Activated T-cell treated with anti-CD3 and anti-CD28 coated beads, Interleukin-2, amount 50 U/mL, for 24 hours (primary cell): ENCODE results near the gene PPIL4.
A peak's percentile ranks its signal among the peaks of the same experiment; 100 is the strongest.
"Not testable (repeated sequence)": the region's sequence is repeated elsewhere in the genome, so short reads cannot be mapped to it uniquely, and the experiment has no call there.

Source experiments
- DNase-seq: peaks from one replicate; pipeline ENCODE4 v3.0.0-alpha.2; 2020
- H3K27ac Mint-ChIP-seq: 2 replicates; pipeline ENCODE4 v1.8.0; 2020; ENCODE audit warnings: mild to moderate bottlenecking, mixed read lengths
- H3K27me3 Mint-ChIP-seq: 2 replicates; pipeline ENCODE4 v1.8.0; 2020; ENCODE audit warnings: mixed read lengths
- H3K36me3 Mint-ChIP-seq: 2 replicates; pipeline ENCODE4 v1.8.0; 2020; ENCODE audit warnings: low read depth, mixed read lengths
- H3K4me1 Mint-ChIP-seq: 2 replicates; pipeline ENCODE4 v1.8.0; 2020; ENCODE audit warnings: low read depth, mixed read lengths
- H3K4me3 Mint-ChIP-seq: 2 replicates; pipeline ENCODE4 v1.8.0; 2020; ENCODE audit warnings: mild to moderate bottlenecking, moderate library complexity, mixed read lengths
- H3K9me3 Mint-ChIP-seq: 2 replicates; pipeline ENCODE4 v1.8.0; 2020; ENCODE audit warnings: mixed read lengths

Gene PPIL4

DNA sequence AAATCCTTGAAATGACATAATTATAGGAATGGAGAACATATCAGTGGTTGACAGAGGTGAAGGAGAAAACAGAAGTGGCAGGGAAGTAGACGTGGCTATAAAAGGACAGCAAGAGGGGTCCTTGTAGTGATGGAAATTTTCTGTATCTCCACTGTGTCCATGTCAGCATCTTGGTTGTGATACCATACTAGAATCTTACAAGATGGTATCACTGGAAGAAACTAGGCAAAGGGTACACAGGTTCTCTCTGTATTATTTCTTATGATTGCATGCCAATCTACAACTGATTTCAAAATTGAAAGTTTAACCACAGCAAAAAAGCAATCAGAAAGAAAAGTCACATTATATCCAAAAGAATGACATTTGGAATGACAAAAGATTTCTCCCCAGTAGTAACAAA lies 44.6 kb downstream of the PPIL4 start:
- Mint-ChIP-seq H3K27me3 (no peaks in the 10 kb centered on the region), H3K4me1 (peaks cover 70% of the 10 kb centered on the region), H3K36me3 (peaks cover 45% of the 10 kb centered on the region), H3K27ac (peak overlapping the region; percentile 87), H3K9me3 (no peaks in the 10 kb centered on the region), H3K4me3 (no peak overlapping the region)
- DNase-seq, result no peak

- Mint-ChIP-seq H3K27me3 (no peaks in the 10 kb centered on the region), H3K36me3 (peaks cover 34% of the 10 kb centered on the region), H3K4me1 (peaks cover 78% of the 10 kb centered on the region), H3K4me3 (no peak overlapping the region), H3K9me3 (no peaks in the 10 kb centered on the region), H3K27ac (peak overlapping the region; percentile 79)
- no peak for DNase-seq
Observed at GRCh38 chr6:149500096-149500495, 45.7 kb downstream of the PPIL4 start.

DNA sequence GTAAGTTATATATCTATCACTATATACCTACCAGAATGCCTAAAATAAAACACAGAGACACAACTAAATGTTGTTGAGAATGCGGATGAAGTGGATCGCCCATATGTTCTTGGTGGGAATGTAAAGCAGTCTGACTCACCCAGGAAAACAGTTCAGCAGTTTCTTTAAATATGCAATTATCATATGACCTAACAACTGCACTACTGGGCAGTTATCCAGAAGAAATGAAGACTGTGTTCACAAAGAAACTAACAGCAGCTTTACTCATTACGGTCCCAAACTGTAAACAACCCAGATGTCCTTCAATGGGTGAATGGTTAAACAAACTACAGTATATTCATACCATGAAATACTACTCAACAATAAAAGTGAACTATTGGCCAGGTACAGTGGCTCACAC lies 46.8 kb downstream of the PPIL4 start:
- no peak for DNase-seq
- no peaks in the 10 kb centered on the region for H3K27me3 Mint-ChIP-seq
- H3K4me1 Mint-ChIP-seq, result peaks cover 83% of the 10 kb centered on the region
- peaks cover 29% of the 10 kb centered on the region for H3K36me3 Mint-ChIP-seq
- H3K27ac Mint-ChIP-seq, result peak overlapping the region; percentile 71
- no peaks in the 10 kb centered on the region for H3K9me3 Mint-ChIP-seq
- no peak overlapping the region for H3K4me3 Mint-ChIP-seq

DNA sequence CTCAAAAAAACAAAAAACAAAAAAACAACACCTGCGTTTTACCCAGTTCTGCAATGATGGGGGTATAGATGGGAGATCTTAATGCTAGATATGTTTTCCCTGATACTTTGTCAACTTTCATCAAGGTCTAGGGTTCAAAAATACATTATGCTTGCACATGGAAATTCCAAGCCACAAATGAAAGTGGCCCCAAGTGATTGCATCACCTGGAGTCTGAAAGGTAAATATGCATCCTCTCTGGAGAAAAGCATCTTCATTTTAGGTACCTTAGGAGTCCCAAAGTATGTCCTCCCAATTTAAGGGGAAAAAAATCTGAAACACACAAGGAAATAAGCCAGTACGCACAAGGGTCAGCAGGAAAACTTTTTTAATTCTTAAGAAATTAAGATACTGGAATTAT lies 48.5 kb downstream of the PPIL4 start:
- Mint-ChIP-seq H3K27me3 (no peaks in the 10 kb centered on the region), H3K9me3 (no peaks in the 10 kb centered on the region), H3K4me3 (no peak overlapping the region), H3K36me3 (peaks cover 27% of the 10 kb centered on the region), H3K27ac (peak overlapping the region; percentile 96), H3K4me1 (peaks cover 86% of the 10 kb centered on the region)
- DNase-seq, result no peak

DNA sequence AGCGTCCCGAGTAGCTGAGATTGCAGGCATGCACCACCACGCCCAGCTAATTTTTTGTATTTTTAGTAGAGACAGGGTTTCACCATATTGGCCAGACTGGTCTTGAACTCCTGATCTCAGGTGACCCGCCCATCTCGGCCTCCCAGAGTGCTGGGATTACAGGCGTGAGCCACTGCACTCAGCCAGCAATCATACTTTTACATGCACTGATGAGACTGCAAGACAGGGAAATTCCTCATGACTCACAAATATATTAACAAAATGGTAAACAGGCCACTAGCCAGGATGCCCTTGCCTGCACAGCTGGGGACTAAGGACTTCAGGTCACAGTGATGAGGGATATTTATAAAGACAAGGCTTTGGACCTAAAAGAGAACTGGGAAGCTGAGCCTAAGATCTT lies 49.2 kb downstream of the PPIL4 start:
- not testable (repeated sequence) for DNase-seq
- Mint-ChIP-seq H3K27ac (peak overlapping the region; percentile 96), H3K4me3 (peak overlapping the region; percentile 68)

DNA sequence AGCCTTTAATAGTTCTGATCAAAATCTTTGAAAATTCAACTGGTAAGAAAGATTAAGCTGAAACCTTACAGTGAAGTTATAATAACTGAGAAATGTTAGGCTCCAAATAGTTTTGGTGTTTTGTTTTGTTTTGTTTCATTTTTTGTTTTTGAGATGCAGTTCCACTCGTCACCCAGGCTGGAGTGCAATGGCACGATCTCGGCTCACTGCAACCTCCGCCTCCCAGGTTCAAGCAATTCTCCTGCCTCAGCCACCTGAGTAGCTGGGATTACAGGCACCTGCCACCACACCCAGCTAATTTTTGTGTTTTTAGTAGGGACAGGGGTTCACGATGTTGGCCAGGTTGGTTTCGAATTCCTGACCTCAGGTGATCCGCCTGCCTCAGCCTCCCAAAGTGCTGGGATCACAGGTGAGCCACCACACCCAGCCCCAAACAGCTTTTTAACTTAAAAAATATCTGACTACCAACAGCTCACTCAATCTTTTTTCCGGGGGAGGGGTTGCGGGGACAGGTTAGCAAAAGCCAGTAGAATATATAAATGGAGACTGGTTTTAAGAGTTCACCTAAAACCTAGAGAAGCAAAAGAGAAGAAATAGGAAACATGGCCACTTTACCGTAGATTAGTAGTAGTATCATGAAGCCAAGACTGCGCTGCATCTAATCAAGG lies 50.4 kb downstream of the PPIL4 start:
- Mint-ChIP-seq H3K36me3 (peaks cover 16% of the 10 kb centered on the region), H3K4me1 (peaks cover 85% of the 10 kb centered on the region), H3K27ac (peak overlapping the region; percentile 96), H3K4me3 (peak overlapping the region; percentile 68)
- H3K27me3 Mint-ChIP-seq, DNase-seq, H3K9me3 Mint-ChIP-seq: not testable (repeated sequence)

More for the DNA sequence above, 49.2 kb downstream of the PPIL4 start:
- not testable (repeated sequence) for H3K27me3 Mint-ChIP-seq, H3K9me3 Mint-ChIP-seq
- Mint-ChIP-seq H3K4me1 (peaks cover 86% of the 10 kb centered on the region), H3K36me3 (peaks cover 20% of the 10 kb centered on the region)

DNA sequence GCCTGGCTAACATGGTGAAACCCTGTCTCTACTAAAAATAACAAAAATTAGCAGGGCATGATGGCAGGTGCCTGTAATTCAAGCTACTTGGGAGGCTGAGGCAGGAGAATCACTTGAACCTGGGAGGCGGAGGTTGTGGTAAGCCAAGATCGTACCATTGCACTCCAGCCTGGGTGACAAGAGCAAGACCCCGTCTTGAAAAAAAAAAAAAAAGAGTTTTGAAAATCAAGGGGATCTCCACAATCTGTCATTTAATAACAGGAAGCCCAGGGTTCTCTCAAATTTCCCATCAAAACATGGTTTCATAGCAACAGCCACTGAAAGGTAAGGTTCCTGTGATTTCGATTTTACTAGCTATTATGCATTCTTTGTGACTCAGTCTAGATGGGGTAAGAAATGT lies 51.0 kb downstream of the PPIL4 start:
- H3K27ac Mint-ChIP-seq, result peak overlapping the region; percentile 96
- not testable (repeated sequence) for H3K27me3 Mint-ChIP-seq, H3K9me3 Mint-ChIP-seq
- H3K4me1 Mint-ChIP-seq, result peaks cover 85% of the 10 kb centered on the region
- DNase-seq, result peak; percentile 66
- peak overlapping the region; percentile 68 for H3K4me3 Mint-ChIP-seq
- H3K36me3 Mint-ChIP-seq, result peaks cover 10% of the 10 kb centered on the region

GRCh38 chr6:149493761-149494320 lies 52.0 kb downstream of the PPIL4 start:
- H3K27ac Mint-ChIP-seq, result peak overlapping the region; percentile 96

DNA sequence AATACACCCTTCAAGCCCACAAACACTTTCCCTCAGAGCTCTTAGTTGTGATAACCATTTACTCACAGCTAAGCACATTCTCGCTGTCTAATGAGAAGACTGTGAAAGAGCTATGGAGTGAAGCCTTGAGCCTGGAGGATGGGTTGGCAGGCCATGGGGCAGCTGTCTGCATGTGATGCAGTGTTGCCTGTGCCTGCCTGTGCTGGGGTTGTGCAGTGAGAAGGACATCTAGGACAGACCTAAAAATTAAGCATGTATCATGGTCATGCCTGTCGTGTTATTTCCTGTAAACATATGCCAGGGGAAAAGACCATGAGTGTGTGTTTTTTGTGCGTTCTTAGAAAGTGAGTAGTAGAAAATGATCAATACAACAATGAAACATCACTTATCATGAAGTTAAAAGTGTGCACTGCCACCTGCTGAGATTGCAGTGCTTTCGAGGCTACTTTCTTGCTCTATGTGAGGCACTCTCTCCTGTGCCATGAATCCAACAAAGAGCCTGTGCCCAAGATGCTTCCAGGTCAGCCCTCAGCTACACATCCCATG lies 53.0 kb downstream of the PPIL4 start:
- peak overlapping the region; percentile 84 for H3K27ac Mint-ChIP-seq
- H3K4me1 Mint-ChIP-seq, result peaks cover 90% of the 10 kb centered on the region
- no peaks in the 10 kb centered on the region for H3K9me3 Mint-ChIP-seq
- no peaks in the 10 kb centered on the region for H3K27me3 Mint-ChIP-seq
- no peak overlapping the region for H3K4me3 Mint-ChIP-seq
- peaks cover 8% of the 10 kb centered on the region for H3K36me3 Mint-ChIP-seq
- DNase-seq, result no peak

More at GRCh38 chr6:149493761-149494320, 52.0 kb downstream of the PPIL4 start:
- Mint-ChIP-seq H3K4me1 (peaks cover 86% of the 10 kb centered on the region), H3K9me3 (no peaks in the 10 kb centered on the region), H3K27me3 (no peaks in the 10 kb centered on the region), H3K36me3 (peaks cover 8% of the 10 kb centered on the region), H3K4me3 (no peak overlapping the region)
- no peak for DNase-seq

DNA sequence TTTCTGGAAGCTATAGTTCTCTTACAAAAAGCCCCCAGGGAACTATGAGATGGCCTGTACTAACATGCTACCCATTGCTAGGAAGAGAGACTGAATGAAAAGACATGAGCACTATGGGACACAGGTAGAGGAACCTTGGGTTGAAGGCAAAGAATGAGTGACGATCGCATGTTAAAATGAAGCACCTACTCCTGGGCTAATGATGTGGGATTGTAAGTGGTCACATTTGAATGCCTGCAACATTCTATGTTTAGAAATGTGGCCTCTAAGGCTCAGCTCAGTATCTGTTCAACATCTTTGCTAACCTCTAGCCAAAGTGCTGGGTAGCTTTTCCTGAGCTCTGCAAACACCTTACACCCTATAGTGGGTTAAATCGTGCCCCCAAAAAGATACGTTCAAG lies 55.9 kb downstream of the PPIL4 start:
- Mint-ChIP-seq H3K36me3 (no peaks in the 10 kb centered on the region), H3K27ac (peak overlapping the region; percentile 2), H3K4me3 (no peak overlapping the region), H3K27me3 (no peaks in the 10 kb centered on the region), H3K9me3 (no peaks in the 10 kb centered on the region), H3K4me1 (peaks cover 78% of the 10 kb centered on the region)
- DNase-seq, result no peak

DNA sequence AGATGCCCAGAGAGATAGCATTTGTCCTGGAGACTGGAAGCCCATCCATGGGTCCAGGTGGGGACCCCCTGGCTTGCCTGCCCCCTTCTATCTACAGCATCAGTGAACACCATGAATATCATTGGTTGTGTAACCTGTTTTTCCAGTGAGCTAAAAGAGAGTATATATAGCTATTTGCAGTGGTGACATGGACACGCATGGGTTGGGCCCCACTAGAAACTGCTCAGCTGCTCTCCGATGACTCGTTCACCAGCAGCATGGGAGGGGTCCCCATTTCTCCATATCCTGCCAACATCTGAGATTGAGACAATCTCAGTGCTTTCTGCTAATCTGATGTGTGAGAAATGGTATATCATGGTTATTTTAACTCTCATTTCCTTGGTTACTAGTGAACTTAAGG lies 57.0 kb downstream of the PPIL4 start:
- Mint-ChIP-seq H3K9me3 (no peaks in the 10 kb centered on the region), H3K36me3 (peaks cover 10% of the 10 kb centered on the region), H3K27ac (peak overlapping the region; percentile 73), H3K4me3 (no peak overlapping the region), H3K27me3 (no peaks in the 10 kb centered on the region), H3K4me1 (peaks cover 76% of the 10 kb centered on the region)
- DNase-seq, result peak; percentile 33

GRCh38 chr6:149487316-149487715 lies 58.5 kb downstream of the PPIL4 start:
- DNase-seq, result no peak
- H3K9me3 Mint-ChIP-seq, result no peaks in the 10 kb centered on the region
- no peaks in the 10 kb centered on the region for H3K27me3 Mint-ChIP-seq
- peaks cover 73% of the 10 kb centered on the region for H3K4me1 Mint-ChIP-seq
- H3K27ac Mint-ChIP-seq, result no peak overlapping the region
- H3K36me3 Mint-ChIP-seq, result peaks cover 25% of the 10 kb centered on the region
- H3K4me3 Mint-ChIP-seq, result no peak overlapping the region

DNA sequence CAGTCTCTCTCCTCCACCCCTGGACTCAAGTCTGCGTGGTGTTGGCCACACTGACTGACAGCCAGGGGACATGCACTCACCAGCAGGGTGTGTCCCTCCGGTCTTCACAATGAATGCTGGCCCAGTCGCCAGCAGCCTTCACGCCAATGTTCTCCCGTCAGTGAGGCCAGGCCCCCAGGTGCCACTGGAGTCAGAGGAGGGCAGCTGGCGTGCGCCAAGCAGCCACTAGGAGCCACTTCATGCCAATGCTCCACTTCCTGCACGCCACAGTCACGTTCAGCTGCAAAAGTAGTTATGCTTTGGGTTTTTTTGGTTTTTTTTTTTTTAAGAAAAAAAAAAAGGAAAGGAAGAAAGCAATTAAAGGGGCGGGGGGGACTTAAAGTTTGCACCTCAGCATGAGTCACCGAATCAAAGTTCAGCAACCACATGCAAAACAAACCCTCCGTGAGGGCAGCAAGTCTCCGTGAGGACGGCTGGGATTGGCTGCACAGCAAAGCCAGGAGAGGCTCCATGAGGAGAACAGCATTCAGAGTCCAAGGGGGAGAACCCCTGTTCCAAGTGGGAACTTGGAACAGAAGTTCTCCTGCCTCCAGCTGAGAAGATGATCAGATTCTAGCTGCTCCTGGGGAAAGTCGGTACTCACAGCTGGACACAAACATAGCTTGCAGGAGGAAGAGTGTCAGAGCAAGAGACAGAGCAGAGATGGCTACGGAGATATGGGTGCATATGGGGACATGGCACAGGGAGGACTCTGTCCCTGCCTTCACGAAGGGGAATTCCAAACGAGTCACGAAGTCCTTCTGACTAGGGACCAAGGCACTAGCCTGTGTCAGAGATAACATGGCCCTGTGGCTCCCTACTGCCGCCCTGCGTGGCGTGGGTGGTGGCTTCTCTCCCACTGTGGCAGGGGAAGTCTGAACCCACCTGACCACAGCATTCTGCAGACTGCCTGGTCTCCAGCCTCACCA lies 60.8 kb downstream of the PPIL4 start, which contains the start of gene ZC3H12D:
TSS of gene ZC3H12D (minus strand) at position 282 of the 968 bp plus-strand sequence. CDS start 10,471 bp downstream, outside the sequence.
- H3K4me3 Mint-ChIP-seq, result peak within 1 kb of the TSS; percentile 95
- no peaks in the 10 kb centered on the region for H3K27me3 Mint-ChIP-seq
- peak; percentile 83 for DNase-seq
- peak within 1 kb of the TSS; percentile 96 for H3K27ac Mint-ChIP-seq
- H3K4me1 Mint-ChIP-seq, result peaks cover 78% of the 10 kb centered on the region
- peaks cover 48% of the 10 kb centered on the region for H3K36me3 Mint-ChIP-seq
- no peaks in the 10 kb centered on the region for H3K9me3 Mint-ChIP-seq

DNA sequence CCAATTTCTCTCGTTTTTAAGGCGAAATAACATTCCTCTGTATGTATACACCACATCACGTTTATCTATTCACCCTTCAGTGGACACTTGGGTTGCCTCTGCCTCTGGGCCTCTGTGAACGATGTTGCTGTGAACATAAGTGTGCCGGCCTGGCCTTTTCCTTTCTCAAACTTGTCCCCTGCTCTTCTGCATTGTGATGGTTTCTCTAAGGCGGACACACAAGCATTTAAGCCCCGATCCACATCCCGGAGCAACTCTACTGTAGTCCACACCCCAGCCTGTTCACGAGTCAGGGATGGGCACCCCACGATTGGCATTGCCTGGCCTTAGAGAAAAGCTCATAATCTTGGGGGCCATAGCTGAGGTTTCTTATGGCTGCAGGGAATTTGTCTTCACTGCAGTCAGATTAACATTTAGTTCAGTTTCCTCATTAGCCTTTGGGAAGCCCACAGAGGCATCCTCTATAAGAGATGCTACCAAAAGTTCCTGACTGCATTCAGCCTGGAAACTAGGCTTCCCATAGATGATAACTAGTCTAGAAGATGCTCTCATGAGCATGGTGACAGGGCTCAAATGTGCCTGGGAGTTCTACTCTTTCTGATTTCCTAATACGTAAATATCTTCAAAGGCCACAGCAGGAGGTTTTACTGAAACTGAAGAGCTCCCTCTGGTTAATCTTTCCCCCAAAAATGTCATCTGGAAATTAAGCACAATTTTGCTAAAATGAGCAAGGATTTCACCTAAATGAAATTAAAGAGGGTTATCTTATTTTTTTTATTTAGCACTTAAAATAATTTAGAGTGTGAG lies 61.8 kb downstream of the PPIL4 start:
- no peaks in the 10 kb centered on the region for H3K9me3 Mint-ChIP-seq
- H3K27ac Mint-ChIP-seq, result peak overlapping the region; percentile 96
- peak; percentile 48 for DNase-seq
- H3K4me1 Mint-ChIP-seq, result peaks cover 79% of the 10 kb centered on the region
- no peaks in the 10 kb centered on the region for H3K27me3 Mint-ChIP-seq
- peaks cover 58% of the 10 kb centered on the region for H3K36me3 Mint-ChIP-seq
- peak overlapping the region; percentile 95 for H3K4me3 Mint-ChIP-seq
